ENCODE results near the gene HECW1. TPM values are rescaled to one million over a fixed set of nuclear protein-coding genes. Genes with fewer than 3 reads are reported as not detected.
A peak's percentile ranks its signal among the peaks of the same experiment; 100 is the strongest.

The HECW1 gene
- total and polyA plus RNA-seq, 2 of the 8 experiments (the other 6 are each of a cell fraction or from before 2014, with no cell fraction given), result 2.9 to 12.7 TPM

DNA sequence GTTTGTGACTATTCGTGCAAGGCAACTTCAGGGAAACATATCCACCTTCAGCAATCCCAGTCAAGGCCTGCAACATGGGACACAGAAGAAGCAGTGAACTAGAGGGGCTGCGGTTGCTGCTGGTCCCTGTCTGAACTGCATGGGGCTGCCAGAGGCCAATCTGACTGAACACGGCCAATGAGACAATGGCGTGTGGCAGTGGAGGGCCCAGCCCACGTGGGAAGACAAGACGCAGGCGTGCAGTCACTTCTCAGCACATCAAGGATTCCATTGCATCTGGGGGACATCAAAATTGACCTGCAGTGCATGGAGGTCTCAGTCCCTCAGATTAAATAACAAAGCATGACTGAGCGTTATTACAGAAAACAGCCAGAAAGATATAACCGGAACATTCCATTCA is 215.9 kb downstream of the HECW1 start:
- ChIA-PET POLR2A (ENCODE audit: partially characterized antibody) (no interaction called here), CTCF (ENCODE audit: partially characterized antibody) (no interaction called here)
- no peaks in the 10 kb centered on the region; the same call in 1 of the 2 replicates for H3K23me2 ChIP-seq (ENCODE audit: low read depth, low read length)
- H3K79me2 ChIP-seq (ENCODE audit: control insufficient read depth in 1 of 2, insufficient read depth in 2 of 2, low read length in 2 of 2), result no peaks in the 10 kb centered on the region
- no peak overlapping the region for H2BK15ac ChIP-seq (ENCODE audit: low read length)
- H3K9ac ChIP-seq (replicated peaks in 1 of 4; ENCODE audit: extremely low read depth in 1 of 4, low read depth in 3 of 4, low read length in 3 of 4), result no peak overlapping the region
- no peak for DNase-seq (ENCODE audit: low read depth in 1 of 2, low spot score in 2 of 2)
- no peak overlapping the region for H2BK120ac ChIP-seq (replicated peaks; ENCODE audit: low read depth, low read length)
- H3K18ac ChIP-seq (ENCODE audit: extremely low read depth, low read length), result no peak overlapping the region
- TF ChIP-seq CEBPB (IDR thresholded peaks at IDR 0.05; ENCODE audit: low read depth, low read length) (no peak), SP2 (IDR thresholded peaks at IDR 0.05; ENCODE audit: low read length) (no peak), HDAC6 (IDR thresholded peaks at IDR 0.05; ENCODE audit: low read depth, low read length) (no peak), RXRA (IDR thresholded peaks at IDR 0.05; ENCODE audit: insufficient read depth, low read depth, low read length) (no peak), JUN (IDR thresholded peaks at IDR 0.05; ENCODE audit: low read depth, low read length) (no peak)
- TF ChIP-seq, protein P1, sequence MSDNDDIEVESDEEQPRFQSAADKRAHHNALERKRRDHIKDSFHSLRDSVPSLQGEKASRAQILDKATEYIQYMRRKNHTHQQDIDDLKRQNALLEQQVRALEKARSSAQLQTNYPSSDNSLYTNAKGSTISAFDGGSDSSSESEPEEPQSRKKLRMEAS (IDR thresholded peaks at IDR 0.05), result no peak
- H3K4me3 ChIP-seq (ENCODE audit: extremely low read depth in 1 of 4, insufficient read depth in 2 of 4, low read depth in 3 of 4, low read length in 4 of 4), result no peak overlapping the region
- H3K27ac ChIP-seq (ENCODE audit: low read depth, low read length), result no peak overlapping the region
- H4K5ac ChIP-seq (ENCODE audit: insufficient read length, low read depth, low read length), result no peak overlapping the region
- peaks cover 0 to 3% (median 1%) of the 10 kb centered on the region in 4 experiments; a peak in 1 of 7 replicates for H3K4me1 ChIP-seq (replicated peaks in 1 of 4; ENCODE audit: control insufficient read depth in 3 of 4, insufficient read depth in 4 of 4, low read length in 3 of 4)
- H2AFZ ChIP-seq (ENCODE audit: low read length), result no peak overlapping the region
- H3K4me2 ChIP-seq (ENCODE audit: insufficient read depth in 1 of 2, low read depth in 2 of 2, low read length in 2 of 2), result no peak overlapping the region
- no peaks in the 10 kb centered on the region for H3K9me3 ChIP-seq (ENCODE audit: insufficient read depth in 2 of 2, low read depth in 1 of 2, low read length in 1 of 2)
- WGBS, 2 experiments (ENCODE audit: extremely low coverage in 1 of 2, insufficient coverage in 1 of 2, insufficient read length in 1 of 2, insufficient replicate concordance in 2 of 2, low coverage in 1 of 2, low lambda C conversion rate in 2 of 2, missing lambda C conversion rate in 1 of 2), result 84% methylated on average over 9 of the region's 9 CpGs; no CpG with 5 or more reads in 1 of the 2 experiments
- H3K79me1 ChIP-seq (ENCODE audit: low read depth, low read length), result no peaks in the 10 kb centered on the region; the same call in 1 of the 2 replicates
- no peak for FAIRE-seq
- no peak overlapping the region for H4K8ac ChIP-seq (ENCODE audit: extremely low read depth, insufficient read depth, low read length)
- H2AK5ac ChIP-seq (ENCODE audit: low read depth, low read length), result 0 out of 2 replicates have a peak overlapping the region, but pooled peaks have one; percentile 16
- no peak overlapping the region for H3K4ac ChIP-seq (replicated peaks; ENCODE audit: insufficient read length, low read depth, low read length)
- H2BK12ac ChIP-seq (ENCODE audit: low read depth, low read length), result 0 out of 2 replicates have a peak overlapping the region, but pooled peaks have one; percentile 44
- H4K20me1 ChIP-seq (replicated peaks in 1 of 2; ENCODE audit: control insufficient read depth in 1 of 2, insufficient read depth in 2 of 2, low read length in 2 of 2), result no peaks in the 10 kb centered on the region
- no peaks in the 10 kb centered on the region for H3K36me3 ChIP-seq (ENCODE audit: control insufficient read depth in 2 of 4, insufficient read depth in 4 of 4, low read length in 3 of 4)
- H3K56ac ChIP-seq (replicated peaks; ENCODE audit: insufficient read length, low read depth, low read length), result no peak overlapping the region
- H2BK5ac ChIP-seq (ENCODE audit: low read depth, low read length), result 0 out of 2 replicates have a peak overlapping the region, but pooled peaks have one; percentile 52
- no peak overlapping the region for H3K23ac ChIP-seq (ENCODE audit: insufficient read length)
- no peak overlapping the region for H2BK20ac ChIP-seq (ENCODE audit: low read length)
- H3K14ac ChIP-seq (ENCODE audit: insufficient read length), result no peak overlapping the region
- H3K27me3 ChIP-seq (replicated peaks in 1 of 4; ENCODE audit: control insufficient read depth in 3 of 4, extremely low read depth in 1 of 4, insufficient read depth in 3 of 4, low read length in 3 of 4), result no peaks in the 10 kb centered on the region
- H4K91ac ChIP-seq (replicated peaks; ENCODE audit: insufficient read length, low read length), result no peak overlapping the region

All from H1 (cell line).